Measurements from ENCODE around the gene COL20A1. TPM values are rescaled to one million over a fixed set of nuclear protein-coding genes. Genes with fewer than 3 reads are reported as not detected.

The COL20A1 gene
- total RNA-seq, 2 donors from 2014 or later: not detected

- Histone ChIP-seq H3K36me3 (replicated peaks in 1 of 2; ENCODE audit: insufficient read depth in 1 of 2, low read depth in 2 of 2) (no peaks in the 10 kb centered on the region), H3K4me3 (no peak overlapping the region), H3K27me3 (peaks cover 0 to 32% of the 10 kb centered on the region in 2 donors), H3K27ac (no peak overlapping the region), H3K9me3 (no peaks in the 10 kb centered on the region), H3K4me1 (no peaks in the 10 kb centered on the region)
- no peak for DNase-seq
- intact Hi-C loops (cut with DNase I): no loop called here
- TF ChIP-seq CTCF (IDR thresholded peaks at IDR 0.05) (no peak), POLR2A (IDR thresholded peaks at IDR 0.05) (no peak)
- no peak for ATAC-seq
- WGBS, 2 donors: 20 to 53% methylated on average over 1 to 26 of the region's 30 CpGs
Measured at GRCh38 chr20:63308218-63308911, 15.4 kb downstream of the COL20A1 start.

GRCh38 chr20:63309261-63310071 lies 16.5 kb downstream of the COL20A1 start:
- ATAC-seq (peak; percentile 54), DNase-seq (peak; percentile 28 to 50 (median 48))
- Histone ChIP-seq H3K4me1 (no peaks in the 10 kb centered on the region), H3K36me3 (replicated peaks in 1 of 2; ENCODE audit: insufficient read depth in 1 of 2, low read depth in 2 of 2) (no peaks in the 10 kb centered on the region), H3K27me3 (peaks cover 0 to 32% of the 10 kb centered on the region in 2 donors), H3K4me3 (no peak overlapping the region), H3K9me3 (no peaks in the 10 kb centered on the region), H3K27ac (no peak overlapping the region)
- intact Hi-C loops (cut with DNase I): no loop called here
- WGBS, 2 donors: 29 to 44% methylated on average over 6 to 34 of the region's 35 CpGs
- peak; percentile 55 to 78 (median 65) for TF ChIP-seq CTCF (IDR thresholded peaks at IDR 0.05)
- no peak for TF ChIP-seq POLR2A (IDR thresholded peaks at IDR 0.05)

GRCh38 chr20:63310265-63310991 lies 17.4 kb downstream of the COL20A1 start:
- Histone ChIP-seq H3K9me3 (no peaks in the 10 kb centered on the region), H3K4me3 (no peak overlapping the region), H3K27me3 (peaks cover 0 to 25% of the 10 kb centered on the region in 2 donors), H3K4me1 (no peaks in the 10 kb centered on the region), H3K36me3 (replicated peaks in 1 of 2; ENCODE audit: insufficient read depth in 1 of 2, low read depth in 2 of 2) (no peaks in the 10 kb centered on the region), H3K27ac (no peak overlapping the region)
- ATAC-seq (no peak), DNase-seq (no peak)
- WGBS, 2 donors: 42 to 56% methylated on average over 5 to 19 of the region's 20 CpGs
- TF ChIP-seq CTCF (IDR thresholded peaks at IDR 0.05) (no peak), POLR2A (IDR thresholded peaks at IDR 0.05) (no peak)
- intact Hi-C loops (cut with DNase I): no loop called here

GRCh38 chr20:63311186-63311832 lies 18.3 kb downstream of the COL20A1 start:
- peaks cover 0 to 18% of the 10 kb centered on the region in 2 donors for H3K27me3 ChIP-seq

More at GRCh38 chr20:63311186-63311832, 18.3 kb downstream of the COL20A1 start:
- Histone ChIP-seq H3K4me3 (no peak overlapping the region), H3K36me3 (replicated peaks in 1 of 2; ENCODE audit: insufficient read depth in 1 of 2, low read depth in 2 of 2) (no peaks in the 10 kb centered on the region), H3K27ac (no peak overlapping the region), H3K9me3 (no peaks in the 10 kb centered on the region), H3K4me1 (no peaks in the 10 kb centered on the region)
- no peak for TF ChIP-seq CTCF (IDR thresholded peaks at IDR 0.05)
- no peak for TF ChIP-seq POLR2A (IDR thresholded peaks at IDR 0.05)
- ATAC-seq (no peak), DNase-seq (no peak)
- intact Hi-C loops (cut with DNase I): no loop called here
- 61 to 78% methylated on average over 12 to 29 of the region's 29 CpGs for WGBS, 2 donors
